ENCODE measurements around the gene CCDC83. TPM values are rescaled to one million over a fixed set of nuclear protein-coding genes. Genes with fewer than 3 reads are reported as not detected.
"Not testable (repeated sequence)": the region's sequence is repeated elsewhere in the genome, so short reads cannot be mapped to it uniquely, and the experiment has no call there.

CCDC83 gene
- total RNA-seq, 4 donors from 2014 or later, result not detected

GRCh38 chr11:85914425-85914824 is 59.2 kb downstream of the CCDC83 start:
- DNase-seq (no peak), ATAC-seq (no peak)
- H3K9me3 ChIP-seq, result no peaks in the 10 kb centered on the region
- no peak overlapping the region for H3K4me3 ChIP-seq
- H3K4me1 ChIP-seq, result no peaks in the 10 kb centered on the region
- no peaks in the 10 kb centered on the region for H3K36me3 ChIP-seq
- H3K27ac ChIP-seq, result no peak overlapping the region
- peaks cover 0 to 3% (median 0%) of the 10 kb centered on the region in 3 donors for H3K27me3 ChIP-seq
- TF ChIP-seq POLR2A (IDR thresholded peaks at IDR 0.05) (no peak), CTCF (IDR thresholded peaks at IDR 0.05 in 4 of 5, conservative IDR thresholded peaks at IDR 0.05 in 1 of 5) (no peak)
- in situ Hi-C loops (cut with MboI; ENCODE audit: low sequenced_read_pairs in 4 of 4), result no loop called here
- intact Hi-C loops (cut with DNase I; ENCODE audit: low total_unique reads), result no loop called here

GRCh38 chr11:85918910-85919794 is 64.0 kb downstream of the CCDC83 start:
- H3K9me3 ChIP-seq, result no peaks in the 10 kb centered on the region

GRCh38 chr11:85922367-85922766 is 67.2 kb downstream of the CCDC83 start:
- no peaks in the 10 kb centered on the region for H3K4me1 ChIP-seq
- TF ChIP-seq CTCF (IDR thresholded peaks at IDR 0.05 in 4 of 5, conservative IDR thresholded peaks at IDR 0.05 in 1 of 5) (no peak), POLR2A (IDR thresholded peaks at IDR 0.05) (no peak)
- no peak overlapping the region for H3K4me3 ChIP-seq
- H3K9me3 ChIP-seq, result no peaks in the 10 kb centered on the region
- no peak for DNase-seq
- in situ Hi-C loops (cut with MboI; ENCODE audit: low sequenced_read_pairs in 4 of 4) (no loop called here), intact Hi-C loops (cut with DNase I; ENCODE audit: low total_unique reads) (no loop called here)
- no peaks in the 10 kb centered on the region for H3K36me3 ChIP-seq
- H3K27ac ChIP-seq, result no peak overlapping the region
- H3K27me3 ChIP-seq, result peaks cover 0 to 4% (median 0%) of the 10 kb centered on the region in 3 donors
- ATAC-seq, result no peak

More at GRCh38 chr11:85918910-85919794, 64.0 kb downstream of the CCDC83 start:
- H3K27me3 ChIP-seq, result peaks cover 0 to 4% (median 3%) of the 10 kb centered on the region in 3 donors
- DNase-seq (no peak), ATAC-seq (no peak)
- TF ChIP-seq CTCF (IDR thresholded peaks at IDR 0.05 in 4 of 5, conservative IDR thresholded peaks at IDR 0.05 in 1 of 5) (no peak), POLR2A (IDR thresholded peaks at IDR 0.05) (no peak)
- H3K36me3 ChIP-seq, result no peaks in the 10 kb centered on the region
- no peaks in the 10 kb centered on the region for H3K4me1 ChIP-seq
- intact Hi-C loops (cut with DNase I; ENCODE audit: low total_unique reads), result no loop called here
- no peak overlapping the region for H3K27ac ChIP-seq
- H3K4me3 ChIP-seq, result no peak overlapping the region
- in situ Hi-C loops (cut with MboI; ENCODE audit: low sequenced_read_pairs in 4 of 4), result no loop called here

GRCh38 chr11:85923455-85923854 is 68.3 kb downstream of the CCDC83 start:
- DNase-seq, result no peak
- TF ChIP-seq POLR2A (IDR thresholded peaks at IDR 0.05) (no peak), CTCF (IDR thresholded peaks at IDR 0.05 in 4 of 5, conservative IDR thresholded peaks at IDR 0.05 in 1 of 5) (no peak)
- Histone ChIP-seq H3K27me3 (peaks cover 0 to 4% (median 0%) of the 10 kb centered on the region in 3 donors), H3K36me3 (no peaks in the 10 kb centered on the region), H3K4me1 (no peaks in the 10 kb centered on the region), H3K9me3 (no peaks in the 10 kb centered on the region), H3K4me3 (no peak overlapping the region), H3K27ac (no peak overlapping the region)
- in situ Hi-C loops (cut with MboI; ENCODE audit: low sequenced_read_pairs in 4 of 4), result no loop called here
- no peak for ATAC-seq
- intact Hi-C loops (cut with DNase I; ENCODE audit: low total_unique reads), result no loop called here

GRCh38 chr11:85926653-85927214 is 71.6 kb downstream of the CCDC83 start:
- intact Hi-C loops (cut with DNase I; ENCODE audit: low total_unique reads); H3K9me3 ChIP-seq; H3K27ac ChIP-seq; in situ Hi-C loops (cut with MboI; ENCODE audit: low sequenced_read_pairs in 4 of 4); ATAC-seq; DNase-seq; H3K4me3 ChIP-seq; H3K27me3 ChIP-seq; H3K36me3 ChIP-seq; H3K4me1 ChIP-seq: not testable (repeated sequence)

Measured in gastrocnemius medialis (tissue), 4 donors.